K562 (cell line): ENCODE measurements around the gene RAPGEFL1. TPM values are rescaled to one million over a fixed set of nuclear protein-coding genes. Genes with fewer than 3 reads are reported as not detected.

Source experiments
- ATAC-seq: fragments of 200-7000 bp; cut with Tn5 transposase; 3 replicates; pipeline ENCODE4 v1.9.1; 2020; ENCODE audit warnings: moderate library complexity
- BruUV-seq: library from RNA; stranded (reverse); fragments of 400-500 nt; replicated peaks from 2 replicates; lab custom pipeline; 2021; lab: Mats Ljungman, UMichigan
- CTCF ChIA-PET: fragments of 300-600 bp; formaldehyde crosslinking; extraction: SDS; loops from one replicate; lab custom pipeline; 2021; ENCODE audit warnings: low intra/inter-chr PET ratio; lab: Yijun Ruan, JAX
- POLR2A ChIA-PET: fragments of 300-600, 350-650 bp; sonication (Branson Sonifier 250); formaldehyde crosslinking; extraction: SDS; loops from one replicate; lab custom pipeline; 2021; ENCODE audit warnings: antibody characterized with exemption, inconsistent platforms; lab: Yijun Ruan, JAX
- DNase-seq, 4 experiments: peaks; one replicate each; pipeline versions ENCODE4 v3.0.0 to v3.0.0-alpha.2; 2011 to 2018; ENCODE audit warnings: low spot score in 3 of 4, mixed read lengths in 3 of 4; ENCODE audit errors: extremely low read depth in 1 of 4
- FAIRE-seq: peaks from 2 replicates; lab custom pipeline; 2011; peaks lifted over from hg19 to GRCh38; lab: Jason Lieb, UNC
- H2AFZ ChIP-seq: 2 replicates; pipeline ENCODE4 v1.6.0; 2011; ENCODE audit warnings: low read depth, low read length, control low read depth, inconsistent platforms
- H3K27ac ChIP-seq: fragments of 200-600 bp; 3 replicates; pipeline ENCODE4 v1.8.0; 2011; ENCODE audit warnings: low read depth, mild to moderate bottlenecking, control low read depth, inconsistent platforms, low read length, moderate library complexity, mixed read lengths; ENCODE audit errors: extremely low read depth
- H3K27me3 ChIP-seq, 2 experiments: fragments of 300-600 bp in 1 of 2; 2 replicates in 1 of 2; 3 replicates in 1 of 2; pipeline versions ENCODE4 v1.6.0 to v1.8.0; 2011; ENCODE audit warnings: inconsistent platforms in 2 of 2, low read length in 2 of 2, mild to moderate bottlenecking in 1 of 2, mixed read lengths in 1 of 2, moderate library complexity in 1 of 2; ENCODE audit not compliant: control insufficient read depth in 2 of 2, insufficient read depth in 2 of 2
- H3K36me3 ChIP-seq: fragments of 300-600 bp; 3 replicates; pipeline ENCODE4 v1.8.0; 2011; ENCODE audit warnings: mild to moderate bottlenecking, low read length, inconsistent platforms; ENCODE audit not compliant: control insufficient read depth, insufficient read depth
- H3K4me1 ChIP-seq, 2 experiments: fragments of 200-600 bp in 1 of 2; replicated peaks in 1 of 2; 2 replicates in 1 of 2; 3 replicates in 1 of 2; pipeline versions ENCODE4 v1.5.1 to v1.8.0; 2011; ENCODE audit warnings: inconsistent platforms in 2 of 2, low read length in 2 of 2, mild to moderate bottlenecking in 1 of 2, mixed read lengths in 1 of 2, moderate library complexity in 1 of 2; ENCODE audit not compliant: control insufficient read depth in 2 of 2, insufficient read depth in 2 of 2
- H3K4me2 ChIP-seq: 2 replicates; pipeline ENCODE4 v1.6.1; 2011; ENCODE audit warnings: low read length, control low read depth, inconsistent platforms, mixed read lengths; ENCODE audit not compliant: insufficient read depth
- H3K4me3 ChIP-seq: fragments of 200-600 bp; sonication (generic), shearing (Covaris generic); 2 replicates; pipeline ENCODE4 v1.5.1; 2016; ENCODE audit warnings: control low read depth, inconsistent platforms
- H3K79me2 ChIP-seq: fragments of 200-600 bp; 3 replicates; pipeline ENCODE4 v1.8.0; 2011; ENCODE audit warnings: low read length, inconsistent platforms; ENCODE audit not compliant: control insufficient read depth, insufficient read depth
- H3K9ac ChIP-seq, 2 experiments: 2 replicates each; pipeline versions ENCODE4 v1.6.0 to v1.6.1; 2011; ENCODE audit warnings: low read depth in 2 of 2, low read length in 2 of 2, control low read depth in 1 of 2, inconsistent platforms in 1 of 2, mild to moderate bottlenecking in 1 of 2, mixed read lengths in 1 of 2; ENCODE audit not compliant: insufficient read depth in 1 of 2
- H3K9me1 ChIP-seq: one replicate; pipeline ENCODE4 v1.6.0; 2011; ENCODE audit warnings: inconsistent platforms, mild to moderate bottlenecking, low read length, moderate library complexity; ENCODE audit not compliant: control insufficient read depth, insufficient read depth
- H3K9me3 ChIP-seq: replicated peaks from 2 replicates; pipeline ENCODE4 v1.5.1; 2011; ENCODE audit warnings: low read depth, low read length, inconsistent platforms; ENCODE audit not compliant: control insufficient read depth, insufficient read depth
- H4K20me1 ChIP-seq: replicated peaks from 2 replicates; pipeline ENCODE4 v1.6.1; 2011; ENCODE audit warnings: low read length, inconsistent platforms, mixed read lengths; ENCODE audit not compliant: control insufficient read depth, insufficient read depth
- ADNP ChIP-seq: fragments of 200-800 bp; sonication (Bioruptor generic); IDR thresholded peaks from 2 replicates; pipeline ENCODE4 v1.6.1; 2016; ENCODE audit warnings: missing genetic modification characterization, missing compliant biosample characterization
- BCOR ChIP-seq: fragments of 450-650 bp; IDR thresholded peaks from 2 replicates; pipeline ENCODE4 v1.6.1; 2016
- CHD4 ChIP-seq: fragments of 200-600 bp; sonication (generic); IDR thresholded peaks from 3 replicates; pipeline ENCODE4 v1.6.1; 2012; ENCODE audit warnings: low read depth, mild to moderate bottlenecking, mixed read lengths, low read length, inconsistent platforms; ENCODE audit not compliant: insufficient read depth, insufficient replicate concordance, poor library complexity, severe bottlenecking
- HDAC2 ChIP-seq: fragments of 450-650 bp; IDR thresholded peaks from 2 replicates; pipeline ENCODE4 v1.6.1; 2016; ENCODE audit warnings: mild to moderate bottlenecking
- KLF6 ChIP-seq: fragments of 250-450 bp; sonication (Bioruptor Pico); IDR thresholded peaks from 2 replicates; pipeline ENCODE4 v1.4.0; 2020; ENCODE audit warnings: mild to moderate bottlenecking, moderate library complexity, borderline replicate concordance
- RBM25 ChIP-seq: fragments of 200-400 bp; formaldehyde crosslinking; IDR thresholded peaks from 2 replicates; pipeline ENCODE4 v1.6.1; 2018; ENCODE audit warnings: low read length, low read depth, moderate library complexity; ENCODE audit not compliant: severe bottlenecking
- SMARCA5 ChIP-seq: fragments of 450-650 bp; IDR thresholded peaks from 2 replicates; pipeline ENCODE4 v1.6.1; 2016
- ZNF592 ChIP-seq: fragments of 450-650 bp; IDR thresholded peaks from 2 replicates; pipeline ENCODE4 v1.6.1; 2017; ENCODE audit warnings: antibody characterized with exemption, mild to moderate bottlenecking
- WGBS: fragments of 100-300 bp; shearing (Covaris generic); methylation state at CpG from one replicate; pipeline ENCODE4 v1.1.6; 2016; ENCODE audit warnings: low coverage, mixed read lengths; ENCODE audit not compliant: insufficient coverage; ENCODE audit errors: missing lambda C conversion rate; 5-methylcytosine and 5-hydroxymethylcytosine counted together
- in situ Hi-C: fragments of 300-500 bp; cut with MboI; formaldehyde crosslinking; loops from 4 replicates; pipeline ENCODE4 v1.15.0; 2018; ENCODE audit warnings: inconsistent platforms, mixed read lengths
- intact Hi-C: fragments of 100-400 bp; cut with micrococcal nuclease; formaldehyde crosslinking; loops from 2 replicates; pipeline ENCODE4 v1.14.2; 2022
- polyA plus RNA-seq, 8 experiments: library from polyadenylated mRNA; depleted of rRNA in 4 of 8; stranded (reverse) in 5 of 8; unstranded in 3 of 8; fragments of >200 nt; fragmentation: Nextera tagmentation in 2 of 8; fragmentation: Illumina TruSeq in 1 of 8; extraction: Ambion mirVana in 2 of 8; extraction: Trizol in 1 of 8; gene quantifications; 2 replicates each; pipeline versions ENCODE4 v1.2.1 to v1.2.3, GENCODE V29; 2011 to 2014; ENCODE audit warnings: inconsistent platforms in 1 of 8, missing spikeins in 1 of 8
- total RNA-seq, 7 experiments: library from RNA; depleted of rRNA in 6 of 7; stranded (reverse); fragments of >200 nt in 6 of 7; fragmentation: Illumina TruSeq in 2 of 7; extraction: Trizol in 2 of 7; gene quantifications; 2 replicates each; pipeline versions ENCODE4 v1.2.1 to v1.2.3, GENCODE V29; 2011 to 2021; ENCODE audit warnings: low replicate concordance in 1 of 7
- TF ChIP-seq, protein P1 (sequence below): sonication (generic); formaldehyde crosslinking; IDR thresholded peaks from 2 replicates; pipeline ENCODE4 v1.5.0; 2020; ENCODE audit warnings: missing genetic modification reagents

The RAPGEFL1 gene
- total and polyA plus RNA-seq, 9 of the 15 experiments (the other 6 are each of a cell fraction or from before 2014, with no cell fraction given), result 0.18 to 4.1 (median 2.1) TPM

- in situ Hi-C loops (no loop called here), intact Hi-C loops (no loop called here)
- peak overlapping the region; percentile 99 for H2AFZ ChIP-seq
- H3K4me3 ChIP-seq, result no peak overlapping the region
- TF ChIP-seq SMARCA5 (peak; percentile 65; the same call in 1 of the 2 replicates), HDAC2 (0 out of 2 replicates have a peak, but pooled peaks have one; percentile 29), RBM25 (peak; percentile 95), ZNF592 (no peak), ADNP (tag) (peak; percentile 93), BCOR (peak; percentile 94), CHD4 (peak; percentile 51), KLF6 (CRISPR knock-in tag) (no peak)
- TF ChIP-seq, protein P1, sequence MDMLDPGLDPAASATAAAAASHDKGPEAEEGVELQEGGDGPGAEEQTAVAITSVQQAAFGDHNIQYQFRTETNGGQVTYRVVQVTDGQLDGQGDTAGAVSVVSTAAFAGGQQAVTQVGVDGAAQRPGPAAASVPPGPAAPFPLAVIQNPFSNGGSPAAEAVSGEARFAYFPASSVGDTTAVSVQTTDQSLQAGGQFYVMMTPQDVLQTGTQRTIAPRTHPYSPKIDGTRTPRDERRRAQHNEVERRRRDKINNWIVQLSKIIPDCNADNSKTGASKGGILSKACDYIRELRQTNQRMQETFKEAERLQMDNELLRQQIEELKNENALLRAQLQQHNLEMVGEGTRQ, result peak; percentile 1; the same call in 1 of the 2 replicates
- ChIA-PET CTCF (no interaction called here), POLR2A (interaction anchor here (0.5 to 1.9 kb wide), 12 partner anchors 8 to 587 kb away, joined by 3 to 7 read pairs (median 4); no protein-coding TSS in a partner anchor)
- WGBS, result 25% methylated on average over 7 of the region's 7 CpGs
- H3K79me2 ChIP-seq, result peaks cover 24% of the 10 kb centered on the region
- H3K9ac ChIP-seq, result peak overlapping the region in 1 of 2 experiments; percentile 65; a peak in 1 of 4 replicates
- H3K4me1 ChIP-seq, result peaks cover 0 to 8% of the 10 kb centered on the region in 2 experiments; a peak in 1 of 5 replicates
- FAIRE-seq (no peak), DNase-seq (no peak), ATAC-seq (no peak)
- no peaks in the 10 kb centered on the region for H4K20me1 ChIP-seq
- H3K27me3 ChIP-seq, result no peaks in the 10 kb centered on the region
- H3K9me1 ChIP-seq, result no peaks in the 10 kb centered on the region
- H3K27ac ChIP-seq, result no peak overlapping the region
- H3K9me3 ChIP-seq, result no peaks in the 10 kb centered on the region
- H3K36me3 ChIP-seq, result no peaks in the 10 kb centered on the region
- peak overlapping the region; percentile 87 for H3K4me2 ChIP-seq
- BruUV-seq, result no TSS peak
These were observed 40.9 kb downstream of the RAPGEFL1 start for GRCh38 chr17:40218006-40218739.
